ENCODE results near the gene HTATIP2. TPM values are rescaled to one million over a fixed set of nuclear protein-coding genes. Genes with fewer than 3 reads are reported as not detected.
"Not testable (repeated sequence)": the region's sequence is repeated elsewhere in the genome, so short reads cannot be mapped to it uniquely, and the experiment has no call there.

The HTATIP2 gene
- total RNA-seq, 2 experiments from 2014 or later: 49.8 to 54.6 TPM

DNA sequence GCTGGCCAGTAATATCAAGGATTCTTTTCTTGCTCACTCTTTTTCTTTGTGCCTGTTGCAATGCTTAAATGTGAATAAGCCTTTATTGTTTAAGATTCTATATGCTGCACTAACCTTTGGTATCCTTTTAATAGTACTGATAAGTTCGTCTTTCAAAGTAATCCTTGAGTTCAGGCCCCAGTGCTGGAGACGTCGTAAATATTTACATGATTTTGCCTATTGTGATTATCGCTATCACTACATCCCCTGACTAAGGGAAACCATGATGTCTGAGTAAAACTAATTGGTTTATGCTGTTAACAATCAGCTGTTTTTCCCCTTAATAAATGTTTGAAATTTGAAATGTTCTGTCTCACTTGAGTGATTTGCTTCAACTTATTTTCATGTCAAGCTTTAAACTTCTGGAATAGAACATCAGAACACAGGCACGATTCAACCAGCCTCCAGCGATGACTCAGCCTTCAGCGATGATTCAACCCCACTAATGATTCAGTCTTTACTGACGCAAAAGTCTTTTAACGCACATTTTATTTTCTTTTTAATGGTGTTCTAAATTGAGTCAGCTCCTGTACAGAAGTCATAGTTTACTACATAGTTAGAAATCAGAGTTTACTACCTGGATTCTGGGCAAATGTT is 3.9 kb downstream of the HTATIP2 start:
- ChIA-PET POLR2A (no interaction called here), CTCF (interaction anchor here (1.3 kb wide), 1 partner anchor 12 kb away, joined by 4 read pairs; no protein-coding TSS in a partner anchor)

- POLR2A ChIA-PET: no interaction called here
- CTCF ChIA-PET: interaction anchor here (1.3 kb wide), 1 partner anchor 13 kb away, joined by 4 read pairs; no protein-coding TSS in a partner anchor
These were observed 4.9 kb downstream of the HTATIP2 start for GRCh38 chr11:20368438-20368837.

- ChIA-PET POLR2A (no interaction called here), CTCF (no interaction called here)
These were observed 6.3 kb downstream of the HTATIP2 start for GRCh38 chr11:20369826-20370225.

DNA sequence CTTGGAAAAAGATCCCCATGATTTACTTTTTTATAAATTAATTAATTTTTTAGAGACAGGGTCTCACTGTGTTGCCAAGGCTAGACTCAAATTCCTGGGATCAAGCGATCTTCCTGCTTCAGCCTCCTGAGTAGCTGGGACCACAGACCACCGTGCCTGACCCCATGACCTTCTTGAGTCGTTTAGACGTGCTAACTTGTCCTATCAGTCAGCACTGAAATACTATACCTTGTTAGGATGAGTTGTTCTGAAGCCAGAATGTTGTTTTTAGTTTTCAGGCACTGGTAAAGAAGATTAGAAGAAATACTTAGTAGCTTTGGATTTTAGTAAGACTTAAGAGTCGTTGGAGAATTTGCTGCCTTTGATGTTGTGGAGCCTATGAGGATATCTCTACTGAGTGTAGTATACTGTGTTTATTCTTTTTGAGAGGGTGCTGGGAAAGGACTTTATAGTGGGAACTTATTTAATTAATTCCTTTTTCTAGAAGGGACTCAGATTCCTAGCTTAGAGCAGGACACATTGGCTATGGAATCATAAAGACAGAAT is 8.6 kb downstream of the HTATIP2 start:
- POLR2A ChIA-PET: no interaction called here
- CTCF ChIA-PET: no interaction called here

- ChIA-PET POLR2A (no interaction called here), CTCF (no interaction called here)
These were observed 9.6 kb downstream of the HTATIP2 start for GRCh38 chr11:20373147-20373546.

- CTCF ChIA-PET: no interaction called here
- POLR2A ChIA-PET: no interaction called here
These were observed 10.2 kb downstream of the HTATIP2 start for GRCh38 chr11:20373568-20374209.

DNA sequence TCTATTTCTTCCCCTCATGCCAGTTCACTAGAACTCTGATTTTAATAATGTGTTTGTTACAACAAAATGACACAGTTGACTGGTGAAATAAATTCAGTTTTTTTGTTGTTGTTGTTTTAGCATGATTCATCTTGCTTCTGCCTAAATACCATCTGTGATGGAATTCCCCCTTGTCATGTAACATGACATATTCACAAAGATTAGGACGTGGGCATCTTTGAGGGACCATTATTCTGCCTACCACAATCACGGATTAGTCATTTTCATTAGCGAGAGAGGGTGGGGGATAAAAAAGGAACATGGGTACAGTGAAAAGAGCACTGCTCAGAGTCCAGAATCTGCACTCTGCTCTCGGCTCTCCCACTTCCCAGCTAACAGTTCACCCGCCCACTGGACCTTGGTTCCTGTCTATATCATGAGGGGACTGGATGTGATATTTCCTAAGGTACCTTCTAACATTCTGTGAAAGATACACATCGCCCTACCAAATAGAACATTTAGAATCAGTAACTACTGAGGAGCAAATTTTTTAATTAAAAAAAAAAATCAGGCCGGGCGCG is 11.3 kb downstream of the HTATIP2 start:
- CTCF ChIA-PET: no interaction called here
- POLR2A ChIA-PET: no interaction called here

- POLR2A ChIA-PET: no interaction called here
- CTCF ChIA-PET: no interaction called here
These were observed 12.7 kb downstream of the HTATIP2 start for GRCh38 chr11:20376162-20376730.

- CTCF ChIA-PET: interaction anchor here (1.0 kb wide), 1 partner anchor 12 kb away, joined by 3 read pairs; no protein-coding TSS in a partner anchor
- POLR2A ChIA-PET: not testable (repeated sequence)
These were observed 22.5 kb downstream of the HTATIP2 start for GRCh38 chr11:20385996-20386395.

DNA sequence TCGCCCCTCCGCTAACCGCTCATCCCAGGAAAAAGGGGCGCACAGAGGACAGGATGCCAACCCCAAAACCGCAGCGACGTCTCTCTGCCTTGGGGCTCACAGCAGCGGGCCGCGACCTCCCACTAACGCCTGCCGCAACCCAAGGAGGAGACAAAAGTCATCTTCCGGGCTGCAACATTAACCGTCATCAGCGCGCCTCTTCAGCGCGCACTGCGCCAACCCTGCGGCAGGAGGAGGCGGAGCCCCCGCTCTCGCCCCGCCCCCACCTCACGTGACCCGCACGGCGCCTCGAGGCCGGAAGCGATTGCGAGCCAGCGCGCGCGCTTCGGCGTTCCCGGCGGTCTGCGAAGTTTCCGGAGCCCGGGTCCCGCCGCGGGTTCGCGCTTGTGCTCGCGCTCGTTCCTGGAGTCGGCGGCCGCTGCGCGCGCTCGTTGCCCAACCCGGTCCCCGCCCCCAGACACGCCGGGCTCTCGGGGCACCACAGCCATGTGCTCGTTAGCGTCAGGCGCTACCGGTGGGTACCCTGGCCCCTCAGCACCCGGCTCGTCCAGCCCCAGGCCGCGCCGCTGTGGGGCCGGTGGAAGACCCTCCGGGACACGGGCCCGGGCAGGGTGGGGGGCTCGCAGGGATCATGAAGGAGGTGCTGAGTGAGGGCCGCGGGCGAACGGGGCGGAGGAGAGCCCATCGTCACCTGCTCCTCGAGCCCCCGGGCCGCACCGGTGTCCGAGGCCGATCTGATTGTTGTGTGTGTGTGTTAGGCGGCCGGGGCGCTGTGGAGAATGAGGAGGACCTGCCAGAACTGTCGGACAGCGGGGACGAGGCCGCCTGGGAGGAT is 24.0 kb downstream of the HTATIP2 start, which contains the start of gene PRMT3:
Gene PRMT3 (plus strand): TSS at position 456 of the 835 bp plus-strand sequence. CDS start 31 bp downstream, at position 487.
- ChIA-PET CTCF (interaction anchor here (0.9 to 1.0 kb wide), 2 partner anchors 10 to 23 kb away, joined by 3 read pairs; no protein-coding TSS in a partner anchor), POLR2A (no interaction called here)

GRCh38 chr11:20388096-20389055 is 24.9 kb downstream of the HTATIP2 start:
- ChIA-PET CTCF (interaction anchor here (0.7 kb wide), 1 partner anchor 24 kb away, joined by 3 read pairs; no protein-coding TSS in a partner anchor), POLR2A (no interaction called here)

- CTCF ChIA-PET: interaction anchor here (0.6 to 1.3 kb wide), 7 partner anchors 8 to 213 kb away, joined by 3 to 4 read pairs (median 3); no protein-coding TSS in a partner anchor
- POLR2A ChIA-PET: no interaction called here
These were observed 33.8 kb downstream of the HTATIP2 start for GRCh38 chr11:20397281-20397680.

DNA sequence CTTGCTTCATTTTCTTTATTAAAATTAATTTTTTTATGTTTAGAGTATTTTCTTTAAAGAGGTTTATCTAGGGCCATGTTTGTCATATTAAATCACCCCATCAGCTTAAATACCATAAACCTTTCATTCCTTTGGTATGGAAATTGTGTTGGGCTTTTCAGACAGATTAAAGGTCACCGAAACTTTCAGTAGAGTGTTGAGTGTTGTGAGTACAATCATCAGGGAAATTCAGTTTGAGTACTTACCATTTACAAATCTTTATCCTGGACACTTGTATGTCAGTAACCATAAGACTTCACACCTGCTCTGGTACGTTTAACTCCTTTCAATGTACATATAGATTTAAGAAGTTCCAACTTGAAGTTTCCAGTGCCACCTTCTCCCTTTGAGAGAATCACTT is 36.0 kb downstream of the HTATIP2 start:
- CTCF ChIA-PET: no interaction called here
- POLR2A ChIA-PET: interaction anchor here (0.6 kb wide), 1 partner anchor 8 kb away, joined by 5 read pairs; no protein-coding TSS in a partner anchor

DNA sequence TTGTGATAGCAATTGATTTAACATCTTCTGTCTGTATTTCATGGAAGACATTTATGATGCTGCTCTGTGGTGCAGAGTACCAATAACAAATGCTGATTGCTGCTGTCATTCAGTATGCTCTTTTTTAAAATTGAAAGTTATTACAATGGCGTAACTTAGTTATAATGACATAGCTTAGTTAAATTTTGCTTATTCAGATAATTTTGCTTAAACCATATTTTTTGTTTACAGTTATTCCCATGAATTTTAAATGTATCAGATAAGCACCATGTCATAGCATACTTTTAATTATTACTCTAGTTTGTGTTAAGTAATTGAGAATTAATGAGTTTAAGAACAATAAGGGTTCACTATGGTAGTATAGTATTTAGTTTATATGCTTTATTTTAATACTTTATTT is 39.5 kb downstream of the HTATIP2 start:
- ChIA-PET POLR2A (no interaction called here), CTCF (no interaction called here)

DNA sequence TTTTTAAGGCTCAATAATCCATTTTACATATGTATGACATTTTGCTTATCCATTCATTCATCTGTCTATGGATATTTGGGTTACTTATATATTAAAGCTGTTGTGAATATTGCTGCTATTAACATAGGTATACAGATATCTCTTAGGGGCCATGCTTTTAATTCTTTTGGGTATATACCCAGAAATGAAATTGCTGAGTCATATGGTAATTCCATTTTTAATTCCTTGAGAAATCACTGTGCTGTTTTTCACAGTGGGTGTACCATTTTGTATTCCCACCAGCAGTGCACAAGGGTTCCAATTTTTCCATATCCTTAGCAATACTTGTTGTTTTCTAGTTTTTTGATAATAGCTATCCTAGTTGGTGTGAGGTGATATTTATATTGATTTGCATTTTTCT is 43.0 kb downstream of the HTATIP2 start:
- ChIA-PET POLR2A (no interaction called here), CTCF (no interaction called here)

DNA sequence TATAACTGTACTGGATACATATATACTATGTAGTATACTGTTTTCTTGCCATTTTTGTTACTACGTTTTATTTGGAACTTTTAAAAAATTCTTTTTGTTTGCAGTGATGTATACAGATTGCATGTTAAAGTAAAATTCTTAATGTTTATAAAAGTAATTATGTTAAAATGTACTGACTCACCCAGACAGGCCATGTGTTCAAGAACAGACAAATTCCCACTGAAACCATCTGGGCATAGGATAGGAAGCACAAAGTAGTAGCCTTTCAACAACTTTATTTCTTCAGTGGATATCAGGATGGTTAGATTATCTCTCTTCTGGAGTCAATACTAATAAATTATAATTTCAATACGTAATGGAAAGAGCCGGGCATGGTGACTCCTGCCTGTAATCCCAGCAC is 43.8 kb downstream of the HTATIP2 start:
- CTCF ChIA-PET: no interaction called here

GRCh38 chr11:20415432-20415831 is 51.9 kb downstream of the HTATIP2 start:
- CTCF ChIA-PET: no interaction called here
- POLR2A ChIA-PET: no interaction called here

More for the DNA sequence above, 43.8 kb downstream of the HTATIP2 start:
- POLR2A ChIA-PET: no interaction called here

GRCh38 chr11:20417771-20418170 is 54.3 kb downstream of the HTATIP2 start:
- CTCF ChIA-PET: no interaction called here
- POLR2A ChIA-PET: no interaction called here
